Ammon's horn (tissue), 1 donor: ENCODE results near the gene MICA.
"Not testable (repeated sequence)": the region's sequence is repeated elsewhere in the genome, so short reads cannot be mapped to it uniquely, and the experiment has no call there.

Source experiments
- DNase-seq: peaks from one replicate; pipeline ENCODE4 v3.0.0-alpha.2; 2016; ENCODE audit warnings: low spot score

Gene MICA

DNA sequence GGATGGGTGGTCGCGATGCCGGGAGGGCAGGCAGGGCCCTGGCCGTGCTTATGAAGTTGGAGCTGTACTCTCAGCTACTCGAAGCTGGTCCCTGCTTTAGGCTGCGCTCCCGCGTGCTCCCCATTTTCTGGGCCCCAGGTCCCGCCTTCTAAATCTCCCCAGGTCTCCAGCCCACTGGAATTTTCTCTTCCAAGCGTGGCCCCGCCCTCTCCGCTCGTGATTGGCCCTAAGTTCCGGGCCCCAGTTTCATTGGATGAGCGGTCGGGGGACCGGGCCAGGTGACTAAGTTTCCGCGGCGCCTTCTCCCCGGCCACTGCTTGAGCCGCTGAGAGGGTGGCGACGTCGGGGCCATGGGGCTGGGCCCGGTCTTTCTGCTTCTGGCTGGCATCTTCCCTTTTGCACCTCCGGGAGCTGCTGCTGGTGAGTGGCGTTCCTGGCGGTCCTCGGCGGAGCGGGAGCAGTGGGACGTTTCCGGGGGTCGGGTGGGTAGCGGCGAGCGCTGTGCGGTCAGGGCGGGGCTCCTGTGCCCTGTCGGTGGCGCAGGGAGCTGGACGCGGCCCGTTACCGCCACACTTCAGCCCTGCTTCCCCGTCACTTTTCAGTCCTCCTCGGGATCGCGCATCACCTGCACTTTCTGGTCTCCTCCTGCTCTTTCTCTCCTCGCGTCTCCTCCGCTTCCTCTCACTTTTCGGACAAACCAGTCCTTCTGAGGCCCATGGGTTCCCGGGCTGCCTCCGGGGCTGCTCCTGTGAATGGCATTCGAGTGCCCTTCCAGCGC, at the start of gene MICA:
MICA (plus strand) TSS at position 313 of the 778 bp plus-strand sequence; CDS start at position 351, 38 bp downstream.
- DNase-seq: peak; percentile 83

DNA sequence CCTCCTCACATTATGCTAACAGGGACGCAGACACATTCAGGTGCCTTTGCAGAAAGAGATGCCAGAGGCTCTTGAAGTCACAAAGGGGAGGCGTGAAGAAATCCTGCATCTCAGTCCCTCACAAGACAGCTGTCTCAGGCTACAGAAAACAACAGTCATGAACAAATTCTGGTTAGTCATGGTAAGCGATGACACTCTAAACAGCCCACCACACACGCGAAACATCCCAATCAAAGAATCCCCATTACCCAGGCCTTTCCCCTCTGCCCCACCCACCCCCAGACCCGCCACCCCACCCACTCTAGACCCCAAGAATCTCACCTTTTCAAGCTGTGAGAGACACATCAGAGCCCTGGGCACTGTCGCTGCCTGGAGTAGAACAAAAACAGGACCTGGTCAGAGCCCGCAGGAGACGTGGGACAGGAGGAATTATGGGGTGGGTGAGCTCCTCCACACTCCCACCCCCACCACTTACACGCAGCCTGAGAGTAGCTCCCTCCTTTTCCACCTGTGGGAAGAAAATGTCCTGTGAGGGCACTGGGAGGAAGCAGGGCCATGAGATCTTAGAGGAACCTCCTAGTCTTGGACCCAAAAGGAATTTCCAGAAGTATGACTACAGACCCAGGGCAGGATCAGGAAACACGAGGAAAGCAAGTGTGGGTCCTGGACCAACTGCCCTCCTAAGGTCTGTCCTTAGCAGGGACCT, 49.1 kb upstream of the MICA start:
- no peak for DNase-seq

DNA sequence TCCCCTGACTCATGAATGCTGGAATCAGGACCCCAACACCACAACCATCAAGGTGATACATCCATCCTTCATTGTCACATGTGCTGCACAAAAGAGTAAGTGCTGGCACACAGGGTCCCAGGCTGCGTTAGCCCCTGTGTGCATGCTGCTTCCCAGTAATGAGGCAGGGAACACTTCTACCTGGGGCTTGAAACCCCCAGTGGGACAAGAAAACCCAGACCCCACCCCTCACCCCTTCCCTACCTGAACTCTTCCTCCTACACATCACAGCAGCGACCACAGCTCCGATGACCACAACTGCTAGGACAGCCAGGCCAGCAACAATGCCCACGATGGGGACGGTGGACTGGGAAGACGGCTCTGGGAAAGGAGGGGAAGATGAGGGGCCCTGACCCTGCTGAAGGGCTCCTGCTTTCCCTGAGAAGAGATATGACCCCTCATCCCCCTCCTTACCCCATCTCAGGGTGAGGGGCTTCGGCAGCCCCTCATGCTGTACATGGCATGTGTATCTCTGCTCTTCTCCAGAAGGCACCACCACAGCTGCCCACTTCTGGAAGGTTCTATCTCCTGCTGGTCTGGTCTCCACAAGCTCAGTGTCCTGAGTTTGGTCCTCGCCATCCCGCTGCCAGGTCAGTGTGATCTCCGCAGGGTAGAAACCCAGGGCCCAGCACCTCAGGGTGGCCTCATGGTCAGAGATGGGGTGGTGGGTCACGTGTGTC, 48.4 kb upstream of the MICA start:
- no peak for DNase-seq

DNA sequence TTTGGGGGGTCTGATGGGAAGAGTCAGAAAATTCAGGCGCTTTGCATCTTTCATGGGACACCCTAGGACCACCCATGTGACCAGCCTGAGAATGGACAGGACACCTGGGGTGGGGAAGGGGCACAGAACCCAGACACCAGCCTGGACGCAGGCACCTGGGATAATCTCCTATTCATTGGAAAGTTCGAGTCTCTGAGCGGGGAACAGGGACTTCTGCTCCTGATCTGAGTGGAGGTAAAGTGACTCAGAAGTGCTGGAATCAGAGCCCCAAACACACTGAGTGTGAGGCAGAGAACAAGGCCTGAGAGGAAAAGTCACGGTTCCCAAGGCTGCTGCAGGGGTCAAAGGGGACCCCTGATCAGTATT, 47.8 kb upstream of the MICA start:
- DNase-seq: no peak

DNA sequence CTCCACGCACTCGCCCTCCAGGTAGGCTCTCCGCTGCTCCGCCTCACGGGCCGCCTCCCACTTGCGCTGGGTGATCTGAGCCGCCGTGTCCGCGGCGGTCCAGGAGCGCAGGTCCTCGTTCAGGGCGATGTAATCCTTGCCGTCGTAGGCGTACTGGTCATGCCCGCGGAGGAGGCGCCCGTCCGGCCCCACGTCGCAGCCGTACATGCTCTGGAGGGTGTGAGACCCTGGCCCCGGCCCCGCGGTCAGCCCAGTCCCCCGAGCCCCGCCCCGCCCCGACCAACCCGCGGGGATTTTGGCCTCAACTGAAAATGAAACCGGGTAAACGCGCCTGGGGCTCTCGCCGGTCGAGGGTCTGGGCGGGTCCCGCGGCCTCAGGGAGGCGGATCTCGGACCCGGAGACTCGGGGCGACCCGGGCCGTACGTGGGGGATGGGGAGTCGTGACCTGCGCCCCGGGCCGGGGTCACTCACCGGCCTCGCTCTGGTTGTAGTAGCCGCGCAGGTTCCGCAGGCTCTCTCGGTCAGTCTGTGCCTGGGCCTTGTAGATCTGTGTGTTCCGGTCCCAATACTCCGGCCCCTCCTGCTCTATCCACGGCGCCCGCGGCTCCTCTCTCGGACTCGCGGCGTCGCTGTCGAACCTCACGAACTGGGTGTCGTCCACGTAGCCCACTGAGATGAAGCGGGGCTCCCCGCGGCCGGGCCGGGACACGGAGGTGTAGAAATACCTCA, 47.0 kb upstream of the MICA start:
- DNase-seq: no peak

DNA sequence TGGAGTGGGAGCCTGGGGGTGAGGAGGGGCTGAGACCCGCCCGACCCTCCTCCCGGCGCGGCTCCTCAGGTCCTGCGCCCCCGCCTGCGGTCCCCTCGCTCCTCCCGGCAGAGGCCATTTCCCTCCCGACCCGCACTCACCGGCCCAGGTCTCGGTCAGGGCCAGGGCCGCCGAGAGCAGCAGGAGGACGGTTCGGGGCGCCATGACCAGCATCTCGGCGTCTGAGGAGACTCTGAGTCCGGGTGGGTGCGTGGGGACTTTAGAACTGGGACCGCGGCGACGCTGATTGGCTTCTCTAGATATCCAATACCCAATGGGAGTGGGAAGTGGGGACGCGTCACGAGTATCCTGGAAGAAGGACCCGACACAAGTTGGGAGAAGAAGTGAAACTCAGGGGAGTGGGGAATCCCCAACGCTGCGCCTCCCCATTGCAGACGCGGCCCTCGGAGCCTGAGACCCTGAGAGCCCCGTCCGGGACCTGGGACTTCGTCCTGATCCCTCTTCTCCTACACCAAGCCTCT, 46.4 kb upstream of the MICA start, which contains the start of gene HLA-B:
HLA-B (minus strand) TSS at position 234 of the 521 bp plus-strand sequence; CDS start at position 213, 21 bp downstream.
- DNase-seq: peak; percentile 92

DNA sequence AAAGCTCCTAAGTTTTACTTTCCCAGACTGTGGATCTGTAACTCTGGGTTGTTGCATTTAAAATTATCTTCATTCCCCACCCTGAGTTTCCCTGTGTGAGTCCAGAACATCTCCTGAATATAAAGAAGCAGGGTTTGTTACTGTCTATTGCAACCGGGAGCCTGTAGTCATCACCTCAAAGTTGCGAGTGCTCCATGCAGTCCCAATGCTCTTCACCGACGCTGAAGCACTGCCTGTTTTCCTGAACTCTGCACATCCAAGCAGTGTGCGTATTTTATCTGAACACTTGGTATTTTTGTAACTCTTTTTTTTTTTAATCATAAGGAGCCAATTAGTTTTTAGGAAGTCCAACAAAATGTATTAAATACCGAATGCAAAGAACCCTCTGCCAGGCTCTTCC, 45.5 kb upstream of the MICA start:
- DNase-seq: no peak

DNA sequence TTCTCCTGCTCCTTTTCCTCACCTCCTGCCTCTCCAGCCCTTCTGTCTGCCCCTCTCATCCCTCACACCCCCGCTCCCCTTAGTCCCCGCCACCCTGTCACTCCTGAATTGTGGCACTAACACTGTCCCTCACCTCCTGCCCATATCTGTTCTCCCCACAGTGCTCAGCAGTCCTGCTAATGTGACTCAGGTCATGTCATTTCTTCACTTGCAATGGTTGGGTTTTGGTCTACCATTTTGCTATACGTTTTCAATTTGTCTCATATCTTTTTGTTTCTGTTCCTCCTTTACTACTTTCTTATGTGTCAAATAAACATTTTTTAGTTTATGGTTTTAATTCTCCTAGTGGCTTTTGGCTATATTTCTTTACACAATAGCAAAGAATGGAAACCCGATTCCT, 45.1 kb upstream of the MICA start:
- no peak for DNase-seq

DNA sequence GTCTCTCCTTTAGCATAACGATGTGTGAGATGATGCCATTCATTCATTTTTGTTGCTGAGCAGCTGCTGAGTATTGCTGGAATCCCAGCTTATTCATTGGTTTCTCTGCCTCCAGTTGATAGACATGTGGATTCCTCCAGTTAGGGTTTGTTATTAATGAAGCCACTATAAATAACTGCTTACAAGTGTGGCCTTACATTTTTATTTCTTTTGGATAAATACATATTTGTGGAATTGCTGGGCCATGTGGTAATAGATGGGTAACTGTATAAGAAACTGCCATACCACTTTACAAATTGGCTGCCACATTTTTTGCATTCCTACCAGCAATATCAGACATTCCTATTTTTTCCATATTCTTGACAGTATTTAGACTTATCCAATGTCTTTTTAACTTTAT, 43.8 kb upstream of the MICA start:
- no peak for DNase-seq

DNA sequence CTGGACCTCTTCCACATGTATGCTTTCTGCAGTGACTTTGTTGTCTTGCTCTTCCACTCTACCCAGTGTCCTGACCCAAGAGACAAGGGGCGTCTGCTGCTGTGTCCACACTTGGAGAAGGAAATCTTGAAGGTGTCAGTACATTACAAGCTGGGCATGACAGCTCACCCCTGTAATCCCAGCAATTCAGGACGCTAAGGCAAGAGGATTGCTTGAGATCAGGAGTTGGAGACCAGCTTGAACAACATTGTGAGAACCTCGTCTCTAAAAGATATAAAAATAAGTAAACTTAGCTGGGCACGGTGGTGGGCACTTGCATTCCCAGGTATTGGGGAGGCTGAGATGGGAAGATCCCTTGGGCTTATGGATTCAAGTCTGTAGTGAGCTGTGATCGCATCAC, 40.6 kb upstream of the MICA start:
- no peak for DNase-seq

DNA sequence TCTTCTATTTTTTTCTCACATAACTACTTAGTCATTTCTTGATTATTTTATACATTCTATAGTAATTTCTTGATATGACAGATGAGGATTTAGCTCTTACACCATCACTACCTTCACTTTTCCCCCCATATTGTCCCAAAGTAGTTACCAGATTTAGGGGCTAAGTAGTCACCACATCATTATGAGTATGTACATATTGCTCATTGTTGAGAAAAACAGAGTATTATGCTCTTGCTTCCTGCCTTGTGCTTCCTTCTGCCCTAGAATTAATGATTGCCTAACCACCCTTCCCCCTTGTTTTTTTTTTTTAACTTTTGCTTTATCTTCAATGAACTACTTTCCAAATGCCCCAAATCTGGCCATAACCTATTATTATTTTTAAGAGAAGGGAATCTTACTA, 39.6 kb upstream of the MICA start:
- DNase-seq: no peak

DNA sequence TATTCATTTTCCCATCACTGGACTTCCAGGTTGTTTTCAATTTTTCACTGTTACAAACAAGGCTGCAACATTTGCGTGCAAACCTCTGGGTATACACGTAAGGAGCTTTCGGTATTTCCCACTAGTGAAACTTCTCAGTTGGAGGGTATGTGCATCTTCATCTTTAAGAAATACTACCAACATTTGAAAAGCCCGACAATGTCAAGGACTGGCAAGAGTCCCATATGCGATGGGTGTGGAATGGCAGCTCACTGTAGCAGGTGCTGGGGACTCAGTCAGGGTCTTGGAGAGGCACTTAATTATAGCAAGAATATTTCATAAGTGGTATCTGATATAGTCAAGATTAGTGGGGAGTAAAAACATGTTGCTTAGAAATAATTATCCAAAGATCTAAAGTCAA, 37.5 kb upstream of the MICA start:
- no peak for DNase-seq

DNA sequence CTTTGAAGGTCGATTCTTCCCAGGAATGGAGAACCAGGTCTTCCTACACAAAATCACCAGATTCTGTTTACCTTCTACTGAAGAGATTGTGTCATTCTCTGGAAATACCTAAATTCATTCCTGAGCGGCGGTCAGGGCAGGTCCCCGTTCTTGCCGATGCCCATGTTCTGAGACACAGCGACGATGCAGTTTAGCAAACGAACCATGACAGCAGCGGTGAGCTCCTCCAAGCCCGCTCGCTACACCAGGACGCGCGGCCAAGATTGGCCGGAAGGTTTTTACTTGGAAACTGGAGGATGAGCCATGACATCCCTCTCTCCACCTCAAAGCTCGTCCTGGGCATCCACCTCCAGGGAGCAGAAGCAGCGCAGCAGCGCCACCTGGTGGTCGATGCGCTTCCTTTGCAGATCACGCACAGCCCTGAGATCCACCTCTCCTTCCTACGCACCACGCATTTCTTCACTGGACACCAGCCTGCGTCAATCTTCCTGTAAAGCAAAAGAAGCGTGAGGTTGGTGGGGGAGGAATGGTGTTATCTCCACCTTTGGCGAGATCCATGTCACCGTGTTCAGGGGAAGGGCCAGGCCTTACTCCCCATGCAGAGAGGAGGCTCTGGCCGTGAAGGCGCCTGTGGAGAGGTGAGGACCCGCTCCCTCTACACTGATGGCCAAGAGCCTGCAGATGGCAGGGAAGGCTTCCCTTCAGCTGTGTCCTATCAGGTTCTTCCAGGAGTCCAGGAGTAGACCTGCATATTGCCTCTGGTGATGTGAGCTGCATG, 36.5 kb upstream of the MICA start:
- peak; percentile 96 for DNase-seq

DNA sequence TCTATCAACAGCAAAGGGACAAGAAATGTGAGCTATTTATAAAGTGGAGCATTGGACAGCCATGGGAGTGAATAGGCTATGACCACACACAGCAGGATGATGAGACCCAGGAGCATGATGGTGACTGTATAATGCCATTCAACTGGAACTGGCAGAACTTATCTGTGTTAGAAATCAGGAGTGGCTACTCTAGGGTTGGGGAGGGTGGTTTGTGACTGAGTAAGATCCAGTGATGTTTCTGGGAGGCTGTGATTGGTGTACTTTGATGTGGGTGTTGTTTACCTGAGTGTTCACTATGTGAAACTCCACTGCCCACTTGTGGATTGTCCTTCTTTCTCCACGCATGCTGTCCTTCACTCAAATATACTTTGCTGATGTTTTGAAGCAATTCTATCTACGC, 34.9 kb upstream of the MICA start:
- no peak for DNase-seq

DNA sequence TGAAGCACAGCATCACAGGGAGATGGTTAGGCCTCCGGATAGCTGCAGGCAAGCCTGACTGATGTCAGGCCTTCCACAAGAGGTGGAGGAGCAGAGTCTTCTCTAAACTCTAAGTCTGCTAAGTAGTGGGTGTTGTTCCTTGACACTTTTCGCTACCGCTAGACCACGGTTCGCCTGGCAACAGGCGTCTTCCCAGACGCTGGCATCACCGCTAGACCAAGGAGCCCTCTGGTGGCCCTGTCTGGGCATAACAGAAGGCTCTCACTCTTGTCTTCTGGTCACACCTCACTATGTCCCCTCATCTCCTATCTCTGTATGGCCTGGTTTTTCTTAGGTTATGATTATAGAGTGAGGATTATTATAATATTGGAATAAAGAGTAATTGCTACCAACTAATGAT, 29.3 kb upstream of the MICA start:
- not testable (repeated sequence) for DNase-seq

DNA sequence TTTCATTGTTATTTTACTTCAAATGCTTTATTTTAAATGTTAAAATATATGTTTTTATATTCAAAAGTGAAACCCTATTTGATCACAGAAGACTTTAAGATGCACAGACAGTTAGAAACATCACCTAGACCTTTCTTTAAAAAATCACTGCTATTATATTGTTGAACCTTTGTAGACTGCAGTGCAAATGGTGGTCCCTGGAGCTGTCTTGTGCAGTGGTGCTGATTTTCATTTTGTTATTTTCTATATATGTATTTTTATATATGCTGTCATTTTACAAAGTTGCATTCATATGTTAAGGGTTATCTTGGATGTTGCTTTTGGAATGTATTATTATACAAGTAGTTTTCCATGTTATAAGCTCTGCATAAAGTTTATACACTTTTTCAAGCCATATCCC, 27.7 kb upstream of the MICA start:
- DNase-seq: no peak

DNA sequence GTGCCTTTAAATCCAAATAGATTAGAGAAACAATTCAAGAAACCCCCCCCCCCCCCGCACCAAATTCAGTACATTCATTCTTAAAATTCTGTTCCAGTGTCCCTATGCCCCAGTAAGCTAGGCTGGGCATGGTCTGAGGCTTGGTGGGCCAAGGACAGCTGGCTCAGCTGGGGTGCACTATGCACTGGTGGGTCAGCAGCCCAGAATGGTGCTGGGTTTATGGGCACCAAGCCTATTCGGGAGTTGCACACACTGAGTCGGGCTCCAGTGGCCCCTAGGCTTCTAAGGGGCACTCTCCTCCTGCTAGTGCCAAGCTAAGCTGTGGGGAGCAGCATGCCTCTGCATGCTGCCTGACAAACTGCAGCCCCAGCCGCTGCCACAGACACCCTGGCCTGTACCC, 26.4 kb upstream of the MICA start:
- no peak for DNase-seq

DNA sequence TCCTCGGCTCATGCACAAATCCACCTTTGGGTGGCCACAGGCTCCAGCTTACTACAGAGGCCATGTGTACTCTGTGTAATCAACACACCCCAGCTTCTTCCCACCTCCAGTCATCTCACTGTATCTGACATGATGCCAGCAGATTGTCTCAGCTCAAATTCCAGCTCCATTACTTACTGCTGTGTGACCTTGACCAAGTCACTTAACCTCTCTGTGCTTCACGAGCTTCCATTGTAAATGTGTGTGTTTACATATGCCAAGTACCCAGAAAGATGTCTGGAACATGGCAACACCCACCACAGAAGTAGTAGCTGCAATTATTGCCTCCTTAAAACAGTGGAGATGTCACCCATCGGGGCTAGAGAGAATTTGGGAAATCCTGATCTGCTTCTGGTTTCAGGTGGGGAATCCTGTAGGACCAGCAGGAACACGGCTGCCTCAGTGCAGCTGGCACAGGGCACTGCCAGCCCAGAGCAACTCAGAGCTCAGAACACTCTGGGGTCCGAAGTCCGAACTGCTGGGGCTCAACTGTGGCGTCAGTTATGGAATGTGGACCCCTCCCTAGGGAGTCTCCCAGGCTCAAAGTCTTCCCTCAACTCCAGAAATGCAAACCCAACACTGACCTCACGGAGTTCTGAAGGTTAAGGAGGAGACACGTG, 25.2 kb upstream of the MICA start:
- DNase-seq: no peak

DNA sequence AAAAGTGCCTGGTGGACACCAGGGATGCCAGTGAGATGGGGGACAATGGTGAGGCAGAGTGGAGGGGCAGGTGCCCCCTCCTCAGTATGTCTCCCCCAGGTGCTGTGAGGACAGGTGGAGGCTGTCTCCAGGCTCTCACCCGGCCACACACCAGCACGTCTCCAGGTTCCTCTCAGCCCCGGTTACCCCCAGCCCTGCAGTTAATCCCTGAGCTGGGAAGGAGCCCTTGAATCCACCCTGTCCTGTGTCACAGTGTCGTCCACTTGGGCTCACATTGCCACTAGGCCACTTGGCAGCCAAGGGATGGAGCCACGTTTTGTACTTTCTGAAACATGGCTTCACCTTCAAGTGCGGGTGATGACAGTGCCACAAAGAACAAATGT, 24.7 kb upstream of the MICA start:
- DNase-seq: no peak

DNA sequence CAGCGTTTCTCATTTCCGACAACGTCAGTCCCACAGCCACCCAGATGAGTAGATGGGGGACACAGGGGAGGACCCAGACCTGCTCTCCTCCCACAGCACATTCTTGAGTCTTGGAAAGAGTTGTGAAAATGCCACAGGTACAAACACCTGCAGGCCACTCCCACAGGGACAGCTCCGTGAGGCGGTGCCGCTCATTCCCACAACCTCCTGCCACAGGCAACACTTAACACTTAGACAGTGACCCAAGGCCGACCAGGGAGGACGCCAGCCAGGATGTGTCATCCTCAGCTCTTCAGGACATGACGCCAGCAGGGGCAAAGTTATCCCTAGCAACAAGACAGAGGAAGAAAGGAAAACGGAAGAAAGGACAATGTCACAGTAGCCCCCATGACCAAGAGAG, 23.5 kb upstream of the MICA start:
- no peak for DNase-seq

DNA sequence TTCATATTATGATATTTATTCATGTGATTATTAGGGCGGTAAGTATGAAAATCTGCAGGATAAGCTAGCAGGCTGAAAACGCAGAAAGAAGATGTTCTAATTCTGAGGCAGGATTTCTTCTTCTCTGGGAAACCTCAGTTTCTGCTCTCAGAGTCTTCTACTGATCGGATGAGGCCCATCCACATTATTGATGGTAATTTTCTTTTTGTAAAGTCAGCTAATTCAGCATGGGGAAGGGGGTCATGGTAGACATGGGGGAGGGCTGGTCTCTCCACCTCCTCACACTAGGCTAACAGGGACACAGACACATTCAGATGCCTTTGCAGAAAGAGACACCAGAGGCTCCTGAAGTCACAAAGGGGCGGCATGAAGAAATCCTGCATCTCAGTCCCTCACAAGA, 21.7 kb upstream of the MICA start:
- no peak for DNase-seq
